Immature natural killer cell (primary cell): ENCODE results near the gene BSND. TPM values are rescaled to one million over a fixed set of nuclear protein-coding genes. Genes with fewer than 3 reads are reported as not detected.
"Not testable (repeated sequence)": the region's sequence is repeated elsewhere in the genome, so short reads cannot be mapped to it uniquely, and the experiment has no call there.

ENCODE experiments used
- DNase-seq, 3 donors: peaks; one replicate each; pipeline ENCODE4 v3.0.0; 2022; ENCODE audit warnings: mixed read lengths in 1 of 3
- H3K27ac Mint-ChIP-seq, 6 donors: one replicate each; pipeline ENCODE4 v1.8.0; 2020; ENCODE audit warnings: mixed read lengths in 6 of 6, mild to moderate bottlenecking in 5 of 6, inconsistent platforms in 4 of 6, moderate library complexity in 3 of 6
- H3K27me3 Mint-ChIP-seq, 3 donors: one replicate each; pipeline ENCODE4 v1.8.0; 2020 to 2021; ENCODE audit warnings: low read depth in 3 of 3, mild to moderate bottlenecking in 3 of 3, mixed read lengths in 3 of 3, moderate library complexity in 3 of 3, inconsistent platforms in 1 of 3
- H3K36me3 Mint-ChIP-seq, 3 donors: one replicate each; pipeline ENCODE4 v1.8.0; 2020; ENCODE audit warnings: mixed read lengths in 3 of 3, inconsistent platforms in 2 of 3, mild to moderate bottlenecking in 2 of 3
- H3K4me1 Mint-ChIP-seq, 2 donors: one replicate each; pipeline ENCODE4 v1.8.0; 2020; ENCODE audit warnings: inconsistent platforms in 2 of 2, mild to moderate bottlenecking in 2 of 2, mixed read lengths in 2 of 2, moderate library complexity in 1 of 2
- H3K4me3 Mint-ChIP-seq, 5 donors: one replicate each; pipeline ENCODE4 v1.8.0; 2020; ENCODE audit warnings: mild to moderate bottlenecking in 5 of 5, mixed read lengths in 5 of 5, inconsistent platforms in 3 of 5, moderate library complexity in 3 of 5
- H3K9me3 Mint-ChIP-seq, 6 donors: one replicate each; pipeline ENCODE4 v1.8.0; 2020; ENCODE audit warnings: mild to moderate bottlenecking in 6 of 6, mixed read lengths in 6 of 6, inconsistent platforms in 4 of 6, moderate library complexity in 3 of 6
- polyA plus RNA-seq, 3 donors: library from polyadenylated mRNA; unstranded; fragments of 300-500 nt; fragmentation: Illumina TruSeq; gene quantifications; one replicate each; pipeline ENCODE4 v1.2.3, GENCODE V29; 2021

The BSND gene
- polyA plus RNA-seq: not detected

GRCh38 chr1:54998677-54999076 lies at the start of gene BSND:
TSS of gene BSND (plus strand) at chr1:54998933. CDS start at chr1:54999187, 254 bp downstream.
- H3K4me1 Mint-ChIP-seq: peaks cover 28 to 32% of the 10 kb centered on the region in 2 donors
- H3K9me3 Mint-ChIP-seq: peaks cover 0 to 1% (median 0%) of the 10 kb centered on the region in 6 donors
- no peaks in the 10 kb centered on the region for H3K36me3 Mint-ChIP-seq
- DNase-seq: no peak
- no peak within 1 kb of the TSS for H3K27ac Mint-ChIP-seq
- H3K27me3 Mint-ChIP-seq: peaks cover 11 to 24% (median 12%) of the 10 kb centered on the region in 3 donors
- H3K4me3 Mint-ChIP-seq: peak within 1 kb of the TSS in 1 of 5 donors; percentile 65

DNA sequence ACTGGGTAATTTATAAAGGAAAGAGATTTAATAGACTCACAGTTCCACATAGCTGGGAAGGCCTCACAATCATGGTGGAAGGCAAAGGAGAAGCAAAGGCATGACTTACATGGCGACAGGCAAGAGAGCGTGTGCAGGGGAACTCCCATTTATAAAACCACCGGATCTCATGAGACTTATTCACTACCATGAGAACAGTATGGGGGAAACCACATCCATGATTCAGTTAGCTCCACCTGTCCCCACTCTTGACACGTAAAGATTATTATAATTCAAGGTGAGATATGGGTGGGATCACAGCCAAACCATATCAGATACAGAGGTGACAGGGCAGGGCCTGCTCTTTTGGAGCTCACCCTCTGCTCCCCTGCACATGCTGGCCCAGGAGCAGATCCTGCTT lies 49.7 kb upstream of the BSND start:
- no peaks in the 10 kb centered on the region for H3K36me3 Mint-ChIP-seq
- no peaks in the 10 kb centered on the region for H3K9me3 Mint-ChIP-seq
- DNase-seq: no peak
- H3K27ac Mint-ChIP-seq: no peak overlapping the region
- H3K4me1 Mint-ChIP-seq: peaks cover 14 to 18% of the 10 kb centered on the region in 2 donors
- H3K27me3 Mint-ChIP-seq: peaks cover 0 to 9% (median 2%) of the 10 kb centered on the region in 3 donors
- H3K4me3 Mint-ChIP-seq: no peak overlapping the region

- Mint-ChIP-seq H3K4me3 (peak overlapping the region in 3 of 5 donors; percentile 31 to 59 (median 35)), H3K9me3 (peaks cover 0 to 1% (median 0%) of the 10 kb centered on the region in 6 donors), H3K27me3 (peaks cover 0 to 7% (median 2%) of the 10 kb centered on the region in 3 donors), H3K36me3 (peaks cover 0 to 3% (median 0%) of the 10 kb centered on the region in 3 donors), H3K4me1 (peaks cover 14 to 16% of the 10 kb centered on the region in 2 donors), H3K27ac (peak overlapping the region in 1 of 6 donors; percentile 40)
- no peak for DNase-seq
These were observed 48.7 kb upstream of the BSND start for GRCh38 chr1:54950006-54950368.

- DNase-seq: peak; percentile 35 to 49 (median 41)
- peak overlapping the region in 4 of 5 donors; percentile 21 to 59 (median 34) for H3K4me3 Mint-ChIP-seq
- H3K4me1 Mint-ChIP-seq: peaks cover 10 to 11% of the 10 kb centered on the region in 2 donors
- H3K27me3 Mint-ChIP-seq: peaks cover 0 to 7% (median 2%) of the 10 kb centered on the region in 3 donors
- H3K36me3 Mint-ChIP-seq: peaks cover 0 to 3% (median 0%) of the 10 kb centered on the region in 3 donors
- H3K9me3 Mint-ChIP-seq: peaks cover 0 to 1% (median 0%) of the 10 kb centered on the region in 6 donors
- peak overlapping the region in 1 of 6 donors; percentile 40 for H3K27ac Mint-ChIP-seq
These were observed 48.2 kb upstream of the BSND start for GRCh38 chr1:54950369-54951163.

GRCh38 chr1:54951810-54952226 lies 46.9 kb upstream of the BSND start:
- Mint-ChIP-seq H3K36me3 (peaks cover 0 to 3% (median 0%) of the 10 kb centered on the region in 3 donors), H3K9me3 (peaks cover 0 to 1% (median 0%) of the 10 kb centered on the region in 6 donors), H3K4me3 (no peak overlapping the region), H3K4me1 (peaks cover 8 to 11% of the 10 kb centered on the region in 2 donors), H3K27ac (no peak overlapping the region), H3K27me3 (peaks cover 0 to 7% (median 2%) of the 10 kb centered on the region in 3 donors)
- no peak for DNase-seq

GRCh38 chr1:54952950-54953718 lies 45.6 kb upstream of the BSND start:
- peaks cover 0 to 3% (median 0%) of the 10 kb centered on the region in 3 donors for H3K36me3 Mint-ChIP-seq
- DNase-seq: no peak
- H3K27me3 Mint-ChIP-seq: peaks cover 0 to 7% (median 2%) of the 10 kb centered on the region in 3 donors
- no peak overlapping the region for H3K4me3 Mint-ChIP-seq
- H3K4me1 Mint-ChIP-seq: peaks cover 8 to 11% of the 10 kb centered on the region in 2 donors
- no peak overlapping the region for H3K27ac Mint-ChIP-seq
- H3K9me3 Mint-ChIP-seq: peaks cover 0 to 9% (median 2%) of the 10 kb centered on the region in 6 donors

DNA sequence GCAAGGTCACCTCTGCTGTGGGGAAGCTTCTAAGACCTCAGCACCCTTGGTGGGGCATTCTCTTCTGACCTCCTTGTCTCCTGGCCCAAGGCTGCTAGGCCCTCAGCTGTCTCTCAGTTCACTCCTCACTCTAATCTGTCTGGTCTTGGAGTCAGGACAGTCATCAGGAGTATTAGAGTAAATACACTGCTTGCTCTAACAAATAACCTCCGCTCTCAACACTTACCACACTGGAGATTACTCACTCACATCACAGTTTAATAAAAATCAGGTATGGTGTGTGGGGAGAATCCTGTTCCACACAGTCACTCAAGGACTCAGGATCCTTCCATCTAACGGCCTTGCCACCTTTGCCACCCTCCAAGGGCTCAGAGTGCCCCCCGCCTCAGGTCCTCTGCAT lies 44.9 kb upstream of the BSND start:
- H3K4me1 Mint-ChIP-seq: peaks cover 8 to 11% of the 10 kb centered on the region in 2 donors
- H3K36me3 Mint-ChIP-seq: peaks cover 0 to 3% (median 0%) of the 10 kb centered on the region in 3 donors
- H3K9me3 Mint-ChIP-seq: peaks cover 0 to 9% (median 2%) of the 10 kb centered on the region in 6 donors
- H3K27me3 Mint-ChIP-seq: peaks cover 0 to 6% (median 2%) of the 10 kb centered on the region in 3 donors
- no peak overlapping the region for H3K4me3 Mint-ChIP-seq
- H3K27ac Mint-ChIP-seq: no peak overlapping the region
- no peak for DNase-seq

DNA sequence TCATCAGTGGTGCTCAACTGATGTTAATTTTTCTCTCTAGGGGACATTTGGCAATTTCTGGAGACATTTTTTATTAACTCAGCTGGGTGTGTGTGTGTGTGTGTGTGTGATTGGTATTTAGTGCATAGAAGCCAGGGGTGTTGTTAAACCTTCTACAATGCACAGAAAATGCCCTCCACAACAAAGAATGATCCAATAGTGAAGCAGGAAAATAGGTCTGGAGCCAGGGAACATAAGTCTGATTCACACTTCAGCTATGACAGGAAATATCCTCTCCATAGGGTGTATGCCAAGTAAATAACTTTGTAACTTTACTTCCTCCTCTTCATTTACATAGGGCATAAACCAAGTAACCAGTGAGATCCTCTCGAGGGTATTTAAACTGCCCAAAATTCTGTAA lies 43.4 kb upstream of the BSND start:
- peaks cover 0 to 3% (median 0%) of the 10 kb centered on the region in 3 donors for H3K36me3 Mint-ChIP-seq
- DNase-seq: no peak
- H3K27ac Mint-ChIP-seq: no peak overlapping the region
- peaks cover 0 to 2% (median 0%) of the 10 kb centered on the region in 3 donors for H3K27me3 Mint-ChIP-seq
- peaks cover 3 to 6% of the 10 kb centered on the region in 2 donors for H3K4me1 Mint-ChIP-seq
- H3K9me3 Mint-ChIP-seq: peaks cover 0 to 9% (median 2%) of the 10 kb centered on the region in 6 donors
- no peak overlapping the region for H3K4me3 Mint-ChIP-seq

DNA sequence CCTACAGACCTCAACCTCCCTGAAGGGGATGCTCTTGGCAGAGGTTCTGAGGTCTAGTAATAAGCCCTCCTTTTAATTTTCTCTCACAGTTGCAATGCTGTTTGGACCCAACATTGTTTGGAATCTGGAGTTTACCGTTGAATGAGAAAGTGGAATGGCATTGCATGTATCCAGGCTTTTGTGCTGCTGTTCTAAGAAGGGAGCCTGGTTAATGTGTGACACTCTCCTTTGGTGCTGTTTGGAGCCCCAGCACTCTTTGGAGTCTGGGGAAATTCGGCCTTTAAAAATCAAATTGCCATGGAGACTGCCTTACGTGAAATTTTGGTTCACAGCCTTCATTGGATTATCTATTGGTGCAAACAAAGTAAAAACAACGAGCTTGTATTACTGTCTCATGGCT lies 42.0 kb upstream of the BSND start:
- Mint-ChIP-seq H3K27me3 (no peaks in the 10 kb centered on the region), H3K4me1 (no peaks in the 10 kb centered on the region), H3K4me3 (no peak overlapping the region), H3K9me3 (peaks cover 0 to 9% (median 2%) of the 10 kb centered on the region in 6 donors), H3K36me3 (peaks cover 0 to 3% (median 0%) of the 10 kb centered on the region in 3 donors), H3K27ac (no peak overlapping the region)
- DNase-seq: no peak

DNA sequence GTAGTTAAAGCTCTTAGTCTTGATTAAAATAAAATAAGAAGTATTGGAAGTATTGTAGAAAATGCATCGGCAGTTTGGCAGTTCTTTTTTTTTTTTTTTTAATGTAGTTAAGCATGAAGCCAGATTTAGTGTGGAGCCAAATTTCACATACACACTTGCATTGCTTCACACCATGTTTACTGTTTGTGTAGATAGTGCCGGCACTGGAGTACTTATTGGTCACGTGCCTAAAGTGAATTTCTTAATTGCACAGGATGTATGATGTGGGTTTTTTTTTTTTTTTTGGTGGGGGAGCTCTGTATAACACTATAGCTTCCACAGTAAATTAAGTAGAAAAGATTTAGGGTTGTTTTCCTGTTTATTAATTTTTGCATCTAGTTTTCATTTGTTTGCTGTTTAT lies 39.5 kb upstream of the BSND start:
- H3K9me3 Mint-ChIP-seq: peaks cover 0 to 9% (median 2%) of the 10 kb centered on the region in 6 donors
- no peak overlapping the region for H3K27ac Mint-ChIP-seq
- no peak overlapping the region for H3K4me3 Mint-ChIP-seq
- H3K27me3 Mint-ChIP-seq: peaks cover 1 to 6% (median 2%) of the 10 kb centered on the region in 3 donors
- peaks cover 0 to 2% (median 0%) of the 10 kb centered on the region in 3 donors for H3K36me3 Mint-ChIP-seq
- DNase-seq: no peak
- H3K4me1 Mint-ChIP-seq: no peaks in the 10 kb centered on the region

GRCh38 chr1:54962612-54963395 lies 35.9 kb upstream of the BSND start:
- H3K9me3 Mint-ChIP-seq: peaks cover 0 to 4% (median 0%) of the 10 kb centered on the region in 6 donors
- H3K4me3 Mint-ChIP-seq: no peak overlapping the region

GRCh38 chr1:54963829-54964228 lies 34.9 kb upstream of the BSND start:
- not testable (repeated sequence) for H3K4me3 Mint-ChIP-seq, H3K27ac Mint-ChIP-seq, H3K27me3 Mint-ChIP-seq, H3K9me3 Mint-ChIP-seq, H3K4me1 Mint-ChIP-seq, DNase-seq, H3K36me3 Mint-ChIP-seq

More at GRCh38 chr1:54962612-54963395, 35.9 kb upstream of the BSND start:
- H3K27ac Mint-ChIP-seq: no peak overlapping the region
- peaks cover 8 to 9% of the 10 kb centered on the region in 2 donors for H3K4me1 Mint-ChIP-seq
- peaks cover 1 to 6% (median 2%) of the 10 kb centered on the region in 3 donors for H3K27me3 Mint-ChIP-seq
- no peak for DNase-seq
- no peaks in the 10 kb centered on the region for H3K36me3 Mint-ChIP-seq
